ENCODE data around the gene INPP5E.

DNA sequence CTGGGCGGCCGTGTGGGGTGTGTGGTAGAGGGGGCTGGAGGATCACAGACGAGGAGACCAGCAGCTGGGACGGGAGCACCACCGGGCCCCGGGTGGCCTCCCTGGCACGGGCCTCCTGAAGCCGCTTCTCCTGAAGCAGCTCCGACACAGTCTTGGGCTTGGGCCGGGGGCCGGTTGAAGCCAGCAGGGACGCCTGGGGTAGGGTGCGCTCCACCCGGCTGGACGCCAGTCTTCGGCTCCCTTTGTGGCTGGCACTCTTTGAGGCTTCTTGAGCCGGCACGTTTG lies 60.7 kb downstream of the INPP5E start:
- TF ChIP-seq CTCF (IDR thresholded peaks at IDR 0.05) (no peak), POLR2A (IDR thresholded peaks at IDR 0.05) (no peak)
